Trophoblast cell (in vitro differentiated cells and primary cell): Measurements from ENCODE around the gene FAM32A.
"Not testable (repeated sequence)": the region's sequence is repeated elsewhere in the genome, so short reads cannot be mapped to it uniquely, and the experiment has no call there.

ENCODE experiments used
- DNase-seq, 2 donors: peaks; one replicate each; pipeline ENCODE4 v3.0.0-alpha.2; 2016
- H2AFZ ChIP-seq: 2 replicates; pipeline ENCODE4 v1.6.1; 2013; ENCODE audit warnings: low read length, moderate library complexity, mild to moderate bottlenecking; ENCODE audit not compliant: insufficient read depth, poor library complexity
- H2AK5ac ChIP-seq: 2 replicates; pipeline ENCODE4 v1.6.1; 2013; ENCODE audit warnings: mild to moderate bottlenecking, low read length
- H2BK120ac ChIP-seq: 2 replicates; pipeline ENCODE4 v1.6.1; 2013; ENCODE audit warnings: low read length, mild to moderate bottlenecking, moderate library complexity; ENCODE audit not compliant: insufficient read depth, poor library complexity
- H2BK12ac ChIP-seq: 2 replicates; pipeline ENCODE4 v1.6.1; 2013; ENCODE audit warnings: mild to moderate bottlenecking, low read length, moderate library complexity
- H2BK5ac ChIP-seq: 2 replicates; pipeline ENCODE4 v1.6.1; 2013; ENCODE audit warnings: low read length, low read depth, moderate library complexity, mild to moderate bottlenecking; ENCODE audit not compliant: poor library complexity
- H3K14ac ChIP-seq: 2 replicates; pipeline ENCODE4 v1.6.1; 2013; ENCODE audit warnings: mild to moderate bottlenecking, low read length
- H3K18ac ChIP-seq: 2 replicates; pipeline ENCODE4 v1.6.1; 2013; ENCODE audit warnings: mild to moderate bottlenecking, low read length
- H3K23ac ChIP-seq: 2 replicates; pipeline ENCODE4 v1.6.1; 2013; ENCODE audit warnings: low read length
- H3K27ac ChIP-seq: 2 replicates; pipeline ENCODE4 v1.5.1; 2013; ENCODE audit warnings: low read depth, mild to moderate bottlenecking, inconsistent platforms, low read length, moderate library complexity
- H3K27me3 ChIP-seq: 2 replicates; pipeline ENCODE4 v1.6.1; 2013; ENCODE audit warnings: inconsistent platforms, mild to moderate bottlenecking, low read length, moderate library complexity; ENCODE audit not compliant: insufficient read depth
- H3K36me3 ChIP-seq, 2 experiments: 1 replicate in 1 of 2; 2 replicates in 1 of 2; pipeline ENCODE4 v1.6.1; 2013; ENCODE audit warnings: low read length in 2 of 2, mild to moderate bottlenecking in 2 of 2, moderate library complexity in 1 of 2; ENCODE audit not compliant: insufficient read depth in 2 of 2, control insufficient read depth in 1 of 2
- H3K4ac ChIP-seq: 2 replicates; pipeline ENCODE4 v1.6.1; 2013; ENCODE audit warnings: low read depth, mild to moderate bottlenecking, low read length, moderate library complexity
- H3K4me1 ChIP-seq, 2 experiments: 1 replicate in 1 of 2; 2 replicates in 1 of 2; pipeline ENCODE4 v1.6.1; 2013; ENCODE audit warnings: low read length in 2 of 2, mild to moderate bottlenecking in 2 of 2, moderate library complexity in 1 of 2; ENCODE audit not compliant: insufficient read depth in 2 of 2, control insufficient read depth in 1 of 2
- H3K4me2 ChIP-seq: 2 replicates; pipeline ENCODE4 v1.6.1; 2013; ENCODE audit warnings: inconsistent platforms, mild to moderate bottlenecking, low read length, moderate library complexity
- H3K4me3 ChIP-seq: 2 replicates; pipeline ENCODE4 v1.5.1; 2013; ENCODE audit warnings: mild to moderate bottlenecking, low read depth, low read length, inconsistent platforms
- H3K79me1 ChIP-seq: one replicate; pipeline ENCODE4 v1.6.1; 2013; ENCODE audit warnings: low read length
- H3K79me2 ChIP-seq: 2 replicates; pipeline ENCODE4 v1.6.1; 2013; ENCODE audit warnings: low read length, mild to moderate bottlenecking; ENCODE audit not compliant: control insufficient read depth, insufficient read depth, poor library complexity
- H3K9ac ChIP-seq: 2 replicates; pipeline ENCODE4 v1.6.1; 2013; ENCODE audit warnings: mild to moderate bottlenecking, low read length
- H3K9me3 ChIP-seq: 2 replicates; pipeline ENCODE4 v1.6.1; 2013; ENCODE audit warnings: low read depth, mild to moderate bottlenecking, control low read depth, inconsistent platforms, low read length; ENCODE audit not compliant: insufficient read depth
- H4K12ac ChIP-seq: 2 replicates; pipeline ENCODE4 v1.6.1; 2013; ENCODE audit warnings: low read depth, mild to moderate bottlenecking, low read length, moderate library complexity
- H4K8ac ChIP-seq: 2 replicates; pipeline ENCODE4 v1.6.1; 2013; ENCODE audit warnings: low read depth, mild to moderate bottlenecking, low read length, moderate library complexity
- H4K91ac ChIP-seq: one replicate; pipeline ENCODE4 v1.6.1; 2013; ENCODE audit warnings: low read depth, mild to moderate bottlenecking, low read length, moderate library complexity
- WGBS: extraction: QIAGEN DNeasy Blood & Tissue Kit; methylation state at CpG from one replicate; pipeline ENCODE4 v1.1.7; 2013; ENCODE audit warnings: missing lambda C conversion rate; ENCODE audit not compliant: insufficient read length, insufficient coverage; ENCODE audit errors: extremely low coverage; 5-methylcytosine and 5-hydroxymethylcytosine counted together

The FAM32A gene

GRCh38 chr19:16175954-16176353 lies 9.3 kb upstream of the FAM32A start:
- H2BK120ac ChIP-seq = no peak overlapping the region
- no peaks in the 10 kb centered on the region for H3K79me1 ChIP-seq
- no peak overlapping the region for H3K4me3 ChIP-seq
- H3K9me3 ChIP-seq = peaks cover 5% of the 10 kb centered on the region
- no peak overlapping the region for H3K4ac ChIP-seq
- no peak overlapping the region for H4K91ac ChIP-seq
- H2BK5ac ChIP-seq = no peak overlapping the region
- H3K79me2 ChIP-seq = no peaks in the 10 kb centered on the region
- no peak overlapping the region for H3K27ac ChIP-seq
- no CpG with 5 or more reads among the region's 2 CpGs for WGBS
- no peaks in the 10 kb centered on the region for H3K27me3 ChIP-seq
- H3K23ac ChIP-seq = no peak overlapping the region
- no peak overlapping the region for H3K14ac ChIP-seq
- H3K4me2 ChIP-seq = no peak overlapping the region
- H2AK5ac ChIP-seq = no peak overlapping the region
- no peak overlapping the region for H4K8ac ChIP-seq
- H2BK12ac ChIP-seq = no peak overlapping the region
- H3K9ac ChIP-seq = no peak overlapping the region
- no peak overlapping the region for H2AFZ ChIP-seq
- no peak for DNase-seq
- no peak overlapping the region for H3K18ac ChIP-seq
- H3K4me1 ChIP-seq = peaks cover 3 to 5% of the 10 kb centered on the region in 2 experiments
- no peaks in the 10 kb centered on the region for H3K36me3 ChIP-seq
- H4K12ac ChIP-seq = no peak overlapping the region

DNA sequence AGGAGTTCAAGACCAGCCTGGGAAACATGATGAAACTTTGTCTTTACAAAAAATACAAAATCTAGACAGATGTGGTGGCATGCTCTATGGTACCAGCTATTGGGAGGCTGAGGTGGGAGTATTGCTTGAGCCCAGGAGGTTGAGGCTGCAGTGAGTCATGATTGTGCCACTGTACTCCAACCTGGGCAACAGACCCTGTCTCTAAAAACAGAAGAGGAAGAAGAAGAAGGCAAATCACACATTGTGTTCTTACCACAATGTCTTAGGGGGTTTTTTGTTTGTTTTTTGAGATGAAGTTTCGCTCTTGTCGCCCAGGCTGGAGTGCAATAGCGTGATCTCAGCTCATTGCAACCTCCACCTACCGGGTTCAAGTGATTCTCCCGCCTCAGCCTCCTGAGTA lies 6.3 kb upstream of the FAM32A start:
- H3K9me3 ChIP-seq, H3K14ac ChIP-seq, H3K4me2 ChIP-seq, H4K8ac ChIP-seq, DNase-seq, H3K36me3 ChIP-seq, H3K9ac ChIP-seq, H3K79me2 ChIP-seq, H2BK120ac ChIP-seq, H4K91ac ChIP-seq, H2AFZ ChIP-seq, H3K4ac ChIP-seq, H3K4me3 ChIP-seq, H4K12ac ChIP-seq, H3K79me1 ChIP-seq, H3K27ac ChIP-seq, H2BK12ac ChIP-seq, H3K27me3 ChIP-seq, H3K4me1 ChIP-seq, H2AK5ac ChIP-seq, H2BK5ac ChIP-seq, H3K23ac ChIP-seq, H3K18ac ChIP-seq: not testable (repeated sequence)
- no CpG with 5 or more reads among the region's 5 CpGs for WGBS

DNA sequence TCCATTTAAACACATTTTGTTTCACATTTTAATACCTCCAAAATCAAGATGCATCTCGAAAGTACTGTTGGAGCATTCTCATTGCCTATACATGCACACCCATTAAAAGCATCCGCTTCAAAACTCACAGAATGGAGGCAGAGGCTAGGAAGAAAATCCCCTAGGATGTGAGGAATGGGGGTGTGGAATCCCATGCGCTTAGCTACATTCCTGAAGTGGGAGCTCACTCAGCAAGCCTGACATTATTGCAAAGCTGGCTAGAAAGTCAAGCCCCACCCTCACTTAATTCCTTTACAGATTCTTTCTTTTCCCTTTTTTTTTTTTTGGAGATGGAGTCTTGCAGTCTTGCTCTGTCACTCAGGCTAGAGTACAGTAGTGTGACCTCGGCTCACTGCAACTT lies 4.6 kb upstream of the FAM32A start:
- Histone ChIP-seq H3K4me1 (peaks cover 3% of the 10 kb centered on the region in 2 experiments), H4K91ac (no peak overlapping the region), H3K23ac (no peak overlapping the region), H2BK120ac (no peak overlapping the region), H3K18ac (no peak overlapping the region), H2AK5ac (no peak overlapping the region), H3K4ac (no peak overlapping the region), H3K9ac (no peak overlapping the region), H3K4me2 (no peak overlapping the region), H2BK12ac (no peak overlapping the region), H4K8ac (no peak overlapping the region), H3K36me3 (no peaks in the 10 kb centered on the region), H3K14ac (no peak overlapping the region), H3K4me3 (no peak overlapping the region), H3K79me2 (no peaks in the 10 kb centered on the region), H3K27ac (no peak overlapping the region), H3K27me3 (no peaks in the 10 kb centered on the region), H2AFZ (no peak overlapping the region), H2BK5ac (no peak overlapping the region), H4K12ac (no peak overlapping the region), H3K79me1 (peaks cover 7% of the 10 kb centered on the region), H3K9me3 (no peaks in the 10 kb centered on the region)
- WGBS = no CpG with 5 or more reads among the region's 4 CpGs
- DNase-seq = peak in 1 of 2 donors; percentile 35

DNA sequence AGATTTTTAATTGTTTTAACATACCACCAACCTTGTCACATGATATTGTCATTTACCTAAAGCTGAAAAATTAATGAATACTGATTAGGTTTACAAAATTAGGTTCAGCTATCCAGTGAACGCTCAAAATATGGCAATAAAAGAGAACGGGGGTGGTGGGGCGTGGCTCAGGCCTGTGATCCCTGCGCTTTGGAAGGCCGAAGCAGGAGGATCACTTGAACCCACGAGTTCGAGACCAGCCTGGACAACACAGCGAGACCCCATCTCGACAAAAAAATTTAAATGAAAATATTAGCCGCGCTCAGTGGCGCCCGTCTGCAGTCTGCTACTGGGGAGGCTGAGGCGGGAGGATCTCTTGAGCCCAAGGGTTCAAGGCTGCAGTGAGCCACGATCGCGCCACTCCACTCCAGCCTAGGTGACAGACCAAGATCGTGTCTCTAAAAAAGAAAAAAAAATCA lies 516 bp upstream of the FAM32A start:
- no peak overlapping the region for H3K18ac ChIP-seq
- peaks cover 7% of the 10 kb centered on the region for H3K79me1 ChIP-seq
- peak overlapping the region; percentile 81 for H3K14ac ChIP-seq
- peak overlapping the region; percentile 82 for H4K91ac ChIP-seq
- H3K4ac ChIP-seq = peak overlapping the region; percentile 89
- peak overlapping the region; percentile 41 for H3K4me3 ChIP-seq
- peaks cover 3 to 7% of the 10 kb centered on the region in 2 experiments for H3K4me1 ChIP-seq
- peak overlapping the region; percentile 63 for H2BK12ac ChIP-seq
- H3K23ac ChIP-seq = no peak overlapping the region
- H4K8ac ChIP-seq = peak overlapping the region; percentile 100
- no peak overlapping the region for H2BK120ac ChIP-seq
- H3K4me2 ChIP-seq = peak overlapping the region; percentile 58
- no peaks in the 10 kb centered on the region for H3K79me2 ChIP-seq
- peak overlapping the region; percentile 100 for H4K12ac ChIP-seq
- H3K27ac ChIP-seq = no peak overlapping the region
- peaks cover 21% of the 10 kb centered on the region in 2 experiments for H3K36me3 ChIP-seq
- H2BK5ac ChIP-seq = peak overlapping the region; percentile 21
- H2AK5ac ChIP-seq = peak overlapping the region; percentile 77
- DNase-seq = no peak
- no CpG with 5 or more reads among the region's 18 CpGs for WGBS
- H3K9ac ChIP-seq = no peak overlapping the region
- H3K9me3 ChIP-seq = no peaks in the 10 kb centered on the region
- H2AFZ ChIP-seq = peak overlapping the region; percentile 73
- H3K27me3 ChIP-seq = no peaks in the 10 kb centered on the region
